ENCODE results near the gene OASL.

OASL gene

DNA sequence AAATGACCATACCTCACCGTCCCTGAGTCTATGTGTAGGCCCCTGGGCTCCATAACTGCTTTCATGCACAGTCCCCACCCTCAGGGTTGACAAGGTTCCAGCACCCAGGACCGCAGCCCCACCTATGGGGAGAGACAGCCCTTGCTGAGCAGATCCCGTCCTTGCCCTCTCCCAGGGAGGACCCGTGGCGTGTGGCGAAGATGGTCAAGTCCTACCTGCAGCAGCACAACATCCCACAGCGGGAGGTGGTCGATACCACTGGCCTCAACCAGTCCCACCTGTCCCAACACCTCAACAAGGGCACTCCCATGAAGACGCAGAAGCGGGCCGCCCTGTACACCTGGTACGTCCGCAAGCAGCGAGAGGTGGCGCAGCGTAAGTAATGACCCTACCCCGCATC, 50.4 kb downstream of the OASL start:
- no peak for DNase-seq

DNA sequence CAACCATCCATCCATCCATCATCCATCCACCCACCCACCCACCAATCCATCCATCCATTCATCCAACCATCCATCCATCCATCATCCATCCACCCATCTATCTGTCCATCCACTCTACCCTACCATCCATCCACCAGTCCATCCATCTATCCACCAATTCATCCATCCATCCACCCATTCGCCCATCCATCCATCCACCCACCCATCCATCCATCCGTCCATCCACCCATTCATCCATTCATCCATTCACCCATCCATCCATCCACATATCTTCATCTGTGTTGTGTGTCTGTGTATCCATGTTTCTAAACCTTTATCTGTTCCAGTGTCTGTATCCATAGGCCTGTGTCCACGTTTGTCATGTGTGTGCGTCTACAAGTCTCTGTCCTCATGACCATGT, 50.8 kb downstream of the OASL start:
- no peak for DNase-seq

DNA sequence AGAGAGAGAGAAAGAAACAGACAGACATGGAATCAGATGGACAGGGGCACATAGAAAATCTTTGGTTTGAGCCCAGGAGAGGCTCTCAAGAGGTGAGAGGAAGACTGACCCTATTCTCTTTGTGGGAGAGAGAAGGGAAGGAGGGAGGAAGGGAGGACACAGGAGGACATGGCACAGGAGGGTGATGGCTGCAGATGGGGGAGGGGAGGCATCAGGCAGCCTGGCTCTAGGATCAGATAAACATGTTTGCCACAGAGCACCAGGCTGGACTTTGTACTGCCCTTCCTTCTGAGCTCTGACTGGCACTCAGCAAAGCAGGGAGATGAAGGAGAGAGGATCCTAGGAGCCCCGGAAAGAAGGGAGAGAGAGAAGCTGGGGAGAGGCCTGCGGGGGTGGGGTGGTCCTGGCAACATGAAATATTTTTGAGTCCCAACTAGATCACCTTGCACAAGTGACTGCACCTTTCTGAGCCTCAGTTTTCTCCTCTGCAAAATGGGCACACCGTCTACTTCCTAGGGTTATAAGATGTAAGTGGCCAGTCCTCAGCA, 54.6 kb downstream of the OASL start:
- DNase-seq, result no peak

DNA sequence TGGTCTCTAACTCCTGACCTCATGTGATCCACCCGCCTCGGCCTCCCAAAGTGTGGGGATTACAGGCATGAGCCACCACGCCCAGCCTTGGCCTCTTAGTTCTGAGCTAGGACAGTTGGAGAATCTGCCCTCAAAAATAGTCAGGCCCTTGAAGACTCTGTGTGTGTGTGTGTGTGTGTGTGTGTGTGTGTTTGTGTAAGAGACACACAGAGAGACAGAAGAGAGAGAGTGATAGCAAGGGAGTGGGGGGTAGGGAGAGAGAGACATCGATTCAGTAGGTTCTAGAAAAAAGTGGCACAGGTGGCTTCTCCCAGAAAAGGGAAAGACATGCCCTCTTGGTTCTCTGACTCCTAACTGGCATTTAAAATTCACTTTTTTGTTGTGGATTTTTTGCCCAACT, 55.3 kb downstream of the OASL start:
- DNase-seq, result no peak

DNA sequence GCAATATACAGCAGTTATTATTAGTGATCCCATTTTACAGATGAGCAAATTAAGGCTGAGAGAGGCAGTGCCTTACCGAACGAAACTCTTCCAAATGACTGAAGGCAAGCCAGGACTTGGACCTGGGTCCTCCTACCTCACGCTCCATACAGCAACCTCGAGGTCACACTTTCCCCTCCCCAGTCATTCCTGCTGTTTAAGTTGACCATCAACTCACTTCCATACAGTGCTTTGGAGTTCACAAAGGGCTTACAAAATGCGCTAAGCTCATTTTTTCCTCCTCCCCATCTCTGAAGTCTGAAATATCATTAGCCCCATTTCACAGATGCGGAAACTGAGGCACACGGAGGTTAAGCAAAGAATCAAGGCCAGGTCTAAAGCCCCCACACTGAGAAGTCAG, 56.4 kb downstream of the OASL start:
- DNase-seq, result no peak

DNA sequence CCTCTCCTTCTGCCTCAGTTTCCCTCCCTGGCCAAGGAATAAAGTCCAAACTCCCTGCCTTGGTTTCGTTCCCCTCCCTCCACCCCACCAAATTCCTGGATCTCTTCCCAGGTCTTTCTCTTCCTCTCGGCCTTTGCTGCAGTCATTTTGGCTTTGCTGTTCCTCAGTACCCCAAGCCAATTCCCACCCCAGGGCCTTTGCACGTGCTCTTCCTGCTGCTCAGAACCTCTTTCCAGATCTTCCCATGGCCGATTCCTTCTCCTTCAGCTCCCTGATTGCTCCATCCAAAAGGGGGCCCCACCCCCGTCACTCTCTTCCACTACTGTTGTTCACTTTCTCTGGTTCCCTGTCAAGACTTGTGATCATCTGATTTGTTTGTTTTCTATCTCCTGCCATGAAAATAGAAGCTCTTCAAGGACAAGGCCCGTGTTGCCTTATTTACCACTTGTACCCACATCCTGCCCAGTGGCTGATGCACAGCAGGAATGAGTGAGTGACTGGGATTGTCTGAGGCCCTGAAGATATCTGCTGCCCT, 57.6 kb downstream of the OASL start:
- no peak for DNase-seq

DNA sequence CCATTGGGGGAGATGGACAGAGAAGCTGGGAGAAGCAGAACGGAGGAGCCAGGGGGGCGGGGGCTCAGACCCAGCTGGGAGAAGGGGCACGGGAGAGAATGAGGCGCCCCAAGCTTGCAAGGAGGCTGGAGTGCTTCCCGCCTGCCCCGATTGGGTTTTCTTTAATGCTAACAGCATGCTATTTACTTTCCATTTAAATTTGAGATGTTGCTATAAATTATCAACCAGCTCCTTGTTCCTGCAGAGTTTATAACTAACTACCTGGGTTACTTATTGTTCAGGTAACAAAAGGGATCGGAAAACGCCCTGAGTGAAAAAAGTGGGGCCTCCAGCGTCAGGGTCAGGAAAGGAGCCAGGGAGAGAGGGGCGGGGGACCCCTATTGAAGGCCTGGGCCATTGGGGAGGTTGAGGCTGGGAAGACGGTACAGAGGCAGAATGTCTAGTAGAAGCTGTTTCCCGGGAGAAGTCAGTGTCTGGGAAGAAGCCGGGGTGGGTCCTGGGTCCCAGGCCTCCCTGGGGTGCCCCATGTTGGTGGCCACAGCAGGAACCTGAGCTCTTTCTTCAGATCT, 58.2 kb downstream of the OASL start:
- DNase-seq, result no peak

DNA sequence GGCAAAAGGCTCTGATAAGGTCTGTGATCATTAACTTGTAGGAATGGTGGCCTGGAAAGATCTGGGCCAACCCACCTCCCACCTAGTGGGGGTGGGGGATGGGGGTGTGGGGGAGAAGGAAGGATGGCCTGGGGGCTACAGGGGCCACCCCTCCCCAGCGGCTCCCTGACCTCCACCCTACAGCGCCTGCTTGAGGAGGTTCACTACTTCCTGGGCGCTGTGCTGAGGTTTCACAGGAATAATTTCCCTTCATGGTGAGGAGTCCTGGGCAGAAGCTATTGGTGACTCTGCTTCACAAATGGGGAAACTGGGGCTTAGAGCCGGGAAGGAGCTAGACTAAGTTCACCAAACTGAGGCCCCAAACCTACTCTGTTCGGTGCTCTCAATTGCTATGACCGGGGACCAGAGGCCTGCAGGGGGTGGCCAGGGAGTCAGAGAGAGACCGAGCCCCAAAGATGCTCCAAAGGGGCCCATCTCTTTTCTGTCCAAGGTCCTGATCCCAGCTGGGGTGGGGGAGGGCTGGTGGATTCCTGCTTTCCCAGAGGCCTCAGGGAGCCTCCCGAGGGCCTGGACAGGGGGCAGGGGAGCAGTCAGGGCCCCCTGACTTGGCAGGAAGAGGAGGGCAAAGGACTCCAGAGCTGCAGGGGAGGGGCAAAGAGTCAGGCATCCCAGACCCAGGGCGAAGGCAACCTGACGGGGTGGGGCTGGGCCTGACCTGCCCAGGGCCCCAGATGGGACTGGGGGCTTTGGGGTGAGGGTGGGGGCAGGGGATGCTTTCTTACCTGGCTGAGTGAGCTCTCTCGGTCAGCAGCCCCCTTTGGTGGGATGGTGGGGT, 59.0 kb downstream of the OASL start:
- DNase-seq, result no peak

DNA sequence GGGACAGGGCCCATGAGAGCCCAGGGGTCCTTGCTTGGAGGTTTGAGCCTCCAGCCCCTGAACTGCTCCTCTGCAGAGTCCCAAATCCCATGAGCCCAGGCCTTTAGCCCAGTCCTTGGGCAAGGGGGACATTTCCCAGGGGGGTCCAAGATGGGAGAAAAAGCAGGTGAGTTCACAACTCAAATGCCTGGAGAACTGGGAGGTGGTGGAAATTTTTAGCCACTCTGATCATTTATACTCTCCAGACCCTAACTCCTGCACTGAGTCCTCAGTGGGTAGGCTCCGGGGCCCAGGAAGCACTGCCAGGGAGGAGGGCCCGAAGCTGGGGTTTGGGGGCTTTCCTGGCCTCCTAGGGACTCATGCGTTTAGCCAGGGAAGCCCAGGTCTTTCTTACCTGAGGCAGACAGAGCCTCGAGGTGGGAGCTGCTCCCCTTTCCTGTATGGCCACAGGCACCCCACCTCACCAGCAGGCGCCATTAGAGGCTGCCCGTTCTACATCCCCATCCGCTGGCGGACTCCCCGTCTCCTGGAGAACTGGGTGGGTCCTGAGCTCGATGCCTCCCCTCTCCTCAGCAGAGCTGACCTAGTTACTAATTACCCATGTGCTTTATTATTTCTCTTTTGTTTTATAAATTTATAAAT, 59.7 kb downstream of the OASL start:
- DNase-seq, result no peak

DNA sequence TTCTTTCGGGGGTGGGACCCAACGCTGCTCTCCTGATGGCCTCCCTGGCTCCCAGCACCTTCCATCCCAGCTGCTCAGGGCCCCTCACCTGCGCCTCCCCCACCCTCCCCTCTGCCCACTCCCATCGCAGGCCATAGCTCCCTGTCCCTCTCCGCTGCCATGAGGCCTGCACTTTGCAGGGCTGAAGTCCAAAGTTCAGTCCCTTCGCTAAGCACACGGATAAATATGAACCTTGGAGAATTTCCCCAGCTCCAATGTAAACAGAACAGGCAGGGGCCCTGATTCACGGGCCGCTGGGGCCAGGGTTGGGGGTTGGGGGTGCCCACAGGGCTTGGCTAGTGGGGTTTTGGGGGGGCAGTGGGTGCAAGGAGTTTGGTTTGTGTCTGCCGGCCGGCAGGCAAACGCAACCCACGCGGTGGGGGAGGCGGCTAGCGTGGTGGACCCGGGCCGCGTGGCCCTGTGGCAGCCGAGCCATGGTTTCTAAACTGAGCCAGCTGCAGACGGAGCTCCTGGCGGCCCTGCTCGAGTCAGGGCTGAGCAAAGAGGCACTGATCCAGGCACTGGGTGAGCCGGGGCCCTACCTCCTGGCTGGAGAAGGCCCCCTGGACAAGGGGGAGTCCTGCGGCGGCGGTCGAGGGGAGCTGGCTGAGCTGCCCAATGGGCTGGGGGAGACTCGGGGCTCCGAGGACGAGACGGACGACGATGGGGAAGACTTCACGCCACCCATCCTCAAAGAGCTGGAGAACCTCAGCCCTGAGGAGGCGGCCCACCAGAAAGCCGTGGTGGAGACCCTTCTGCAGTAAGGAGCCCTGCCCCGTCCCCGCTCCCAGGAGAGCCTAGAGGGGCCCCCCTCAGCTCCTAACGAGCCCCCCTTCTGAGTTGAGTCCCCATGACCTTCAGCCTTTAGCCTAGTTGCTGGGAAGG, 60.5 kb downstream of the OASL start, which contains the start of gene HNF1A:
Gene HNF1A, plus strand, starts transcription at position 248 of the 924 bp plus-strand sequence. Its CDS starts 226 bp downstream, at position 474.
- no peak for DNase-seq

DNA sequence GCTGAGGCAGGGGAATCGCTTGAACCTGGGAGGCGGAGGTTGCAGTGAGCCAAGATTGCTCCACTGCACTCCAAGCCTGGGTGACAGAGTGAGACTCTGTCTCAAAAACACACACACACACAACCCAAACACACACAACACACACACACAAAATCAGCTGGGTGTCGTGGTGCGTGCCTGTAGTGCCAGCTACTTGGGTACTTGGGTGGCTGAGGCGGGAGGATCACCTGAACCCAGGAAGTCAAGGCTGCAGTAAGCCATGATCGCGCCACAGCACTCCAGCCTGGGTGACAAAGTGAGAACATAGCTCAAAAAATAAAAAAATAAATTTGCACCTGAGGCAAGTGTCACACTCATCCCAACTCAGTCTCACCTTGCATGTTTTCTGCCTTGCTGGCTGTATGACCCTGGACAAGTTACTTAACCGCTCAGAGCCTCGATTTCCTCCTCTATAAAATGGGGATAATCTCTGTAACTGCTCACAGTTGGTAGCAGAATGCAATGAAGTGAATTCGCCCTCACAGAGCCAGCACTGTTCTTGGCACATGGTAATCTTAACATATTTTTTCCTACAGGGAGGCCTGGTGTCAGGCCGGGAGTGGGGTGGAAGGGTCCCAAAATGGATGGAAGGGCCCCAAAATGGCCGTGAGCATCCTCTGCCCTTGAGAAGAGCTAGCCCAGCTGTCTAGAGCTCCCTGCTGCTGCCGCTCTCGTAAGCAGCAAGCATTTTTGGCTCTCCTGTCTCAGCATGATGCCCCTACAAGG, 61.3 kb downstream of the OASL start:
- no peak for DNase-seq

DNA sequence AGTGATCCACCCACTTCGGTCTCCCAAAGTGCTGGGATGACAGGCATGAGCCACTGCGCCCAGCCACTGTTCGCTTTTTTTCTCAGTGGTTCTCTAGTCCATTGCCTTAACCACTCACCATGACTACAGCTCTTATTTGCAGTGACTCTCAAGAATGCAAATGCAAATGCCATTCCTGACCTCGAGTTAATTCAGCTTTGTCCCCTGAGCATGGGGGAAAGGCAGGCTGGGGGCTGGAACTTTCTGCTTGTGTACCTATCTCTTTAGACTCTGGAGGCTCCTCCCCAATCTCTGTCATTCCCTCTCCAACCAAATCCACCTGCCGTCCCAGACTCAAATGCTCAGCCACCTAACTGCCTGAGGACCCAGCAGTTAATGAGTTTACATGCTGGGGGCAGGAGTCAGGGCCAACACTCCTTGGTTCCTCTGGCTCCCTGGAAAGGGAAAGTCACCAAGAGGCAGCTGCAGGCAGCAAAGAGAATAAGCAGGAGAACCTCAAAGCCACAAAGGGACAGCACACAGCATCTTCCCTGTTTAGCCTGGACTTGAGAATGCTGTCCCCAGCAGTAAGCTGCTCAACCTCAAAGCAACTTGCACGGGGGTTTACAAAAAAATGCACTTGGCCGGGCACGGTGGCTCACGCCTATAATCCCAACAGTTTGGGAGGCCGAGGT, 66.0 kb downstream of the OASL start:
- no peak for DNase-seq

DNA sequence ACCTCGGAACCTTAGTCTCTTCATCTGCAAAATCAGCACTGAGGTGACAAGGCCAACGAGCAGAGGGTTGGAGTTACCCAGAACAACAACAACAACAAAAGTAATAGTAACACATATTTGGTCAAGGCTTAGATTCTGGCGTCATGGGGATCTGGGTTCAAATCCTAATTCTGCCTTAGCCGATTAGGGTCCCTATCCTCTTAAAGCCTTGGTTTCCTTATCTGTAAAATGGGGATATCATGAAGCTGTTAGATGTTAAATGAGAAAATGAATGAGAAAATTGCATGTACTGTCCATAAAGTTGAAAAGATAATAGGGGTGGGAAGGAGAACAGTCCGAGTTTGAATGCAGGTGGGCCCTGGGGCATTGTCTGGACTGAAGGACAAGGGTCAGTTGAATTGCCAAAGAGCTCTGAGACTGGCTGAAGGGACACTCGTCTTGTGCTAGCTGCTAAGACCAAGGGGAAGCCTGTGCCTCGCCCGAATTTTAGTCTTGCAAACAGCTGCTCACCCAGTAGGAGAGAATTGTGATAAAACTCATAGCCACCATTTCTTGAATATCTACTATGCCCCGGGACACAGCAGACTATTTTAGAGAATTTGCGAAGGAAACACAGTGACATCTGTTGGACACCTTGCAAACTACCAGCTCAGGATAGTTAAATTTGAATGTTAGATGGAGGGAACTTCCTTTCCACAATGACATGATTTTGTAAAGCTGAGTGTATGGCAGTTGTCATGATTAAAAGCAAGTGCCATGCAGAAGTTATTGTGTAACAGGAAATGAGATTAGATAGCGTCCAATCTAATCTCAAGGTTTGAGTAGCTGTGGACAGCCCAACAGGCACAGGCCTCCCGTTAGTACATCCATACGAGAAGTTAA, 67.5 kb downstream of the OASL start:
- peak; percentile 86 for DNase-seq

DNA sequence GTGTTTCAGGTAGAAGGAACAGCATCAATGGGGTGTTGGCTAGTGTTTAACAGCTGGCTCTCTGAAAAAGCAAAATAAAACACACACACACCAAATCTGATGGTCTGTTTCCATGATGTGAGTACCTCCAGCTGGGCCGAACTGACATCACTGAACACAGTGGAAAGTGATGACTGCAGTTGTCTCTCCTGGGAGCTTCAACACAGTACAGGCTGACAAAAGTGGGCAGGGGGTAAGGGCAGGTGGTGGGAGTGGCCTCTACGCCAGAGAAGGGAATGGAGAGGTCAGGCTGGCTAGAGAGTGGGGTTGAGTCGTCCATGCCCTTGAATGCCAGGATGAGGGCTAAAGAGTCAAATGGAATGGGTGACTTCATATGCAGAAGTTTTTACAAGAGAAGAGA, 68.7 kb downstream of the OASL start:
- no peak for DNase-seq
